ENCODE results near the gene LCN12.

LCN12 gene

GRCh38 chr9:136951541-136952320 is at the start of gene LCN12:
LCN12 (plus strand) TSS chr9:136952273; CDS start chr9:136952328, 55 bp downstream.
- no peak for DNase-seq (ENCODE audit: low read depth in 3 of 3)

DNA sequence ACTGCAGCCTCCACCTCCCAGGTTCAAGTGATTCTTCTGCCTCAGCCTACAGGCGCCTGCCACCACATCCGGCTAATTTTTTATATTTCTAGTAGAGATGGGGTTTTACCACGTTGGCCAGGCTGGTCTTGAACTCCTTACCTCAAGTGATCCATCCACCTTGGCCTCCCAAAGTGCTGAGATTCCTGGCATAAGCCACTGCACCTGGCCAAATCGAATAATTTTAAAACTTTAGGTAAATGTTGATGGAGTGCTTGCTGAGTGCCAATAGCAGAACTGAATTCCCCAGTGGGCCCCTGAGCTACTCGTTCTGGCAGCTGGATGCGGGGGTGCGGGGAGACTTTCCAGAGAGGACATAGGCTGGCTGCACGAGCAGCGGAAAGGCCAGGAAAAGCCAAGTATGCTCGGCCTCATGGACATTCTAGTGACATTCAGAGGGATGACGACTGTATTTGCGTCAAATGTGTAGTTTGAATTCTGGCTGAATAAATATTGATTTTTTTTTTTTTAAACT is 49.0 kb upstream of the LCN12 start:
- no peak for DNase-seq (ENCODE audit: low read depth in 3 of 3)

DNA sequence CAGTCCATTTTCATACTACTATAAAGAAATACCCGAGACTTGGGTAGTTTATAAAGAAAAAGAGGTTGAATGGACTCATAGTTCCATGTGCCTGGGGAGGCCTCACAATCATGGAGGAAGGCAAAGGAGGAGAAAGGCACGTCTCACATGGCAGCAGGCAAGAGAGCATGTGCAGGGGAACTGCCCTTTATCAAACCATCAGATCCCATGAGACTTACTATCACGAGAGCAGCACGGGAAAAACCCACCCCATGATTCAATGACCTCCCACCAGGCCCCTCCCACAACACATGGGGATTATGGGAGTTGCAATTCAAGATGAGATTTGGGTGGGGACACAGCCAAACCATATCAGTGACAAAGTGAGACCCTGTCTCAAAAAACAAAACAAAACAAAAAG is 45.8 kb upstream of the LCN12 start:
- no peak for DNase-seq (ENCODE audit: low read depth in 3 of 3)

DNA sequence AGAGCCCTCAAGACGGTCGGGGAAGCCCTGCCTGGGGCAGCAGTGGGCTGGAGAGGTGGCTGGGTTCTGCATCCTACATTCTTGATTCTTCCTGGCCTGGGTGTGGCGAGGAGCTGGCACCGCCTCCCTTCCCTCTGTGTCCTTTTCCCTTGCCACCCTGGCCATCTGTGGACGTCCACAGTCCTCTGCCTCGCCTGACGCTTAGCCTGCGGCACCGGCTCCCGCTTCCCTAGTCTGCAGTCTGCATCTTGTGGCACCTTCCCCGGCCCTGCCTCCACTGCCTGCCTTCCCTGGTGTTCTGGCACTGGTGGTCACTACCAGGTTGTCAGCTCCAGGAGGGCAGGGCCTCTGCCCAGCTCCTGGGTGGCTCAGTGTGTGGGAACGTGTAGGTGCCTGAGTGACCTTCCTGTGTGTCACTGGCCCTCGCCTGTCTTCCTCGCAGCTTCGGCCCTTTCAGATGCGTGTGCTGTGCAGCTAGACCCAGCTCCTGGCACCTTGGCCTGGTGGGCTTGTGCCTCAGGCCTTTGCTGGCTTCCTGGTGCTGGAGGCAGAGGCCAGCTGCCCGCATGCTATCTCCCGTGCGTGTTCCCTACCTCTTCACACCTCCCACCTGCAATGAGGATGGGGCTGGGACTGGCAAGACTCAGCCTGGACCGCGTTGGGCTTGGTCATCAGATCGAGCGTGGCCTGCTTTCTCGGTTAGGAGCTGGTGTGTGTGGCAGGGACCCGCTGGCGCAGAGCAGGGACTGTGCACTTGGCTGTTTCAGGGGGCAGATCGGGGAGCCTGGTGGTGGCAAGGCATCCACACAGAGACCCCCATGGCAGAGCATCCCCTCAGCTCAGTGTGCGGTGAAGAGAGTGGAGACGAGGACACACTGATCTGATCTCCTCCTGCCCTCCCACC is 44.8 kb upstream of the LCN12 start:
- DNase-seq (ENCODE audit: low read depth in 3 of 3): no peak

DNA sequence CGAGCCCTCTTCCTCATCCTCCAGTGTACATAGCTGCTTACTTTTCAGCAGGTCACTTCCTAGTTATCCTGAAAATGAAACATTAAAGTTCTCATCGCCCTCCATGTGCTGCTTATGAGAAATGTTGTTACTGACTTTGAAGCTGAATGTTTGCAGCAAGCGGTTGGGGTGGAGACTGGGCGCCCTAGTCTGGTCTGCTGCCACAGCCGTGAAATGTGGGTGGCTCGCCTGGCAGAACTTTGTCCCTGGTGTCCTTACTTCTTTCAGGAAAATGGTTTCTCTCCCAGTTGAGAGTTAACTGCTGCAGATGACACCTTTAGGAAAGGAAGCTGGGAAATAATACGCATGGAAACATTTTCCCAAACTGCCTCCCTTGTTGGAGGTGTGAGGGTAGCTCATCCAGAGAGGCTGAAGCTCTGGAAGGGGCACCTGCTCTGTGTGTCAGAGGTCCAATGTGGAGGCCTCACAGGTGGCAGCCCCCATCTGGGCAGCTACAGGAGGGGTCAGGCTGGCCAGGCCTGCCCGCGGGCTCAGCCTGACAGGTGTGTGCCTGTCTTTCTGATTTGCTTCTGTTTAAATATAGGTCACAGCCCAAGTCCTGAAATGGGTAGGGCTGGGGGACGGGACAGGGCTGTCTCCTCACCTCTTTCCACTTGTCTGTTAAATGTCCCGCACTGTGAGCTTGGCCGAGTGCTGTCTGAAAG is 41.7 kb upstream of the LCN12 start:
- DNase-seq (ENCODE audit: low read depth in 3 of 3): no peak

DNA sequence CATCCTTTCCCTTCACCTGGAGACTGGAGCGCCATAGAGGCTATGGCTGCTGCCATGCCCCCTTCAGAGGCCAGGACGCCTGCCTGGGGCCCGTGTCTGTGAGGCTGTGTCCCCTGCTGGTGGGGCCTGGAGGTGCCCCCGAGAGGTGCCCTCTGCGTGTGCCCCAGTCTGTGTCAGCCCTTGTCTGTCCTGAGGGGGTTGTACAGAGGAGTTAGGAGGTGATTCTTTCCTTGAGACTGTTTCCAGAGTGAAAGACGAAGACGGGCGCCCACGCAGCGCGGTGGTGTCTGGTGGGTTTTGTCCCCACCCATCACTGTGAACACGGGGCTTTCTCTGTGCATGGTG is 41.2 kb upstream of the LCN12 start:
- DNase-seq (ENCODE audit: low read depth in 3 of 3): no peak

- no peak for DNase-seq (ENCODE audit: low read depth in 3 of 3)
These were observed 38.2 kb upstream of the LCN12 start for GRCh38 chr9:136913701-136914438.

- DNase-seq (ENCODE audit: low read depth in 3 of 3): no peak
These were observed 36.3 kb upstream of the LCN12 start for GRCh38 chr9:136915632-136916329.

GRCh38 chr9:136916330-136917184 is 35.5 kb upstream of the LCN12 start:
- no peak for DNase-seq (ENCODE audit: low read depth in 3 of 3)

DNA sequence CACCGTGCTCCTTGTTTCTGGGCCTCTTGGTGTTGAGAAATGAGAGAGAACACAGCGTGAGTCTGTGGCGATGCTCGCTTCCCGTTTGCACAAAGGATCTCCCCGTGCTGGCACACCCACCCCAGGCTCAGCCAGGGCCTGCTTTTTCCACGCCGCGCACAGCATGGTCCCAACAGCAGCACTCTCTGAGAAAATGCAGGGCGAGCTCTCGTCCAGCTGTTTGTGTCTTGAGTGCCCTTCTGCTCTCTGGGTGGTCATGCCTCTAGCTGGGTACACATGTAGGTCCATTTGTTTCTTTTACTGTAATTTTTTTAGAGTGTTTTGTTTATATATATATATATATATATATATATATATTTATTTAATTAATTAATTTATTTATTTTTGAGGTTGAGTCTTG is 34.2 kb upstream of the LCN12 start:
- no peak for DNase-seq (ENCODE audit: low read depth in 3 of 3)

DNA sequence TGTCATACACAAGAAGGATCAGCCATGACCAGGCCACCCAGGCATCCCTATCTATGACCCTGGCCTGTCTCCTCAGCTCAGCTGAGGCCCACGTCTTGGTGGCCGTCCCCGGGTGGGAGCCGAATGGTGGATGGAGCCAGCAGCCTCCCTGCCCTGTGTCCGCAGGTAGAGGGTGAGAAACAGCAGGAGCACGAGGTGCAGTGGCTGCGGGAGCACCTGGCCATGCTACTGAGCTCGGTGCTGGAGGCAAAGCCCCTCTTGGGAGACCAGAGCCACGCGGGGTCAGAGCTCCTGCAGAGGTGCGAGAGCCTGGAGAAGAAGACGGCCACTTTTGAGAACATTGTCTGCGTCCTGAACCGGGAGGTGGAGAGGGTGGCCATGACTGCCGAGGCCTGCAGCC is 32.0 kb upstream of the LCN12 start:
- DNase-seq (ENCODE audit: low read depth in 3 of 3): no peak

GRCh38 chr9:136920734-136921231 is 31.3 kb upstream of the LCN12 start:
- DNase-seq (ENCODE audit: low read depth in 3 of 3): no peak

DNA sequence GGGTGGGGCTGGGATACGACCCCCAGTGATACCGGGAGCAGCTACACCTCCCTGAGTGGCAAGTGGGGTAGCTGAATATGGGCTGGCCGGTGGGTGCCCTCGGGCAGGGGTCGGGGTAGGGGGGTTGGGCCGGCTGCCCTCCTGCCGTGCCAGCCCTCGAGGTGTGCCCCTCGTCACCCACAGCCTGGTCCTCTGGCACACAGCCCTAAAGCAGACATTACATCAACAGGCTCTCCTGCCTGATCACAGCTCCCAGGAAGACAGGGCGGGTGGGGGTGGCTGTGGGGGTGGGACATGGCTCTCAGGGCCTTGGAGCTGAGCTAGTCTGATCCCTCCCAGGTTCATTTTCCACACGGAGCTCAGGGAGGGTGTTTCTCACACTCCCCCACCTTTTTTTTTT is 30.8 kb upstream of the LCN12 start:
- DNase-seq (ENCODE audit: low read depth in 3 of 3): no peak

GRCh38 chr9:136921718-136922117 is 30.4 kb upstream of the LCN12 start:
- DNase-seq (ENCODE audit: low read depth in 3 of 3): no peak

DNA sequence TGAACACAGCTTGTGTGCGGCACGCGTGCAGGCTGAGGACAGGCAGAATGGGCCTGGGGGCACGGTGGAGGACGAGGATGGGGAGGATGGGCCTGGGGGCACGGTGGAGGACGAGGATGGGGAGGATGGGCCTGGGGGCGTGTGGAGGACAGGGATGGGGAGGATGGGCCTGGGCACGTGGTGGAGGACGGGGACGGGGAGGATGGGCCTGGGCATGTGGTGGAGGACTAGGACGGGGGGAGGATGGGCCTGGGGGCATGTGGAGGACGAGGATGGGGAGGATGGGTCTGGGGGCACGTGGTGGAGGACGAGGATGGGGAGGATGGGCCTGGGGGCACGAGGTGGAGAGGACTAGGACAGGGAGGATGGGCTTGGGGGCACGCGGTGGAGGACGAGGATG is 29.5 kb upstream of the LCN12 start:
- DNase-seq (ENCODE audit: low read depth in 3 of 3): no peak

DNA sequence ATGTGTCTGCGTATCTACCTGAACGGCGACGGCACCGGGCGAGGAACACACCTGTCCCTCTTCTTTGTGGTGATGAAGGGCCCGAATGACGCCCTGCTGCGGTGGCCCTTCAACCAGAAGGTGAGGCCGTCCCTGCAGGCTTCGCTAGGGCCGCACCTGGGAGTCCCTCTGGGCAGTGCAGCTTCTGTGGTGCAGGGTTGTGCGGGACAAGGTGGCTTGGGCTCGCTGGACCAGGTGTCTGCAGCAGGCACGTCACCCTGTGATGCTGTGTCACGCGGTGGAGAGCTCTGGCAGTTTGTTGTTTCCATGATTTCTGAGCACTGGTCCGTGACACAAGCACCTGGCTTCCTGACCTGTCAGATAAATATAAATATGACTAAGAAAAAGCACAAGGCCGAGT is 28.2 kb upstream of the LCN12 start:
- DNase-seq (ENCODE audit: low read depth in 3 of 3): no peak

- DNase-seq (ENCODE audit: low read depth in 3 of 3): no peak
These were observed 26.5 kb upstream of the LCN12 start for GRCh38 chr9:136925414-136926153.

DNA sequence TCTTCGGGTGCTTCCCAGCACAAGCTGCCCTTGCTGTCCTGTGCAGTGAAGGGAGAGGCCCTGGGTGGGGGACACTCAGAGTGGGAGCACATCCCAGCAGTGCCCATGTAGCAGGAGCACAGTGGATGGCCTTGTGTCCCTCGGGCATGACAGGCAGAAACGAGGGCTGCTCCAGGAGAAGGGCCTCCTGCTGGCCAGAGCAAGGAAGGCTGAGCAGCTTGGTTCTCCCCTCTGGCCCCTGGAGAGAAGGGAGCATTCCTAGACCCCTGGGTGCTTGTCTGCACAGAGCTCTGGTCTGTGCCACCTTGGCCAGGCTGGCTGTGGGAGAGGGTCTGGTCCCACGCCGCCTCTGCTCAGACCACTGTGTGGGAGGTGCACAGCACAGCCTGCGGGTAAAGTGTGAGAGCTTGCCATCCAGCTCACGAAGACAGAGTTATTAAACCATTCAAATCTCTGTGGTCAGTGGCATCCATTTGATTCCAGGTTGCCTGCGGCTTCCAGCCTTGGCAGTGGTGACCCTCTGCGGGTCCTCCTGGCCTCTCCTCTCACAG is 25.8 kb upstream of the LCN12 start:
- DNase-seq (ENCODE audit: low read depth in 3 of 3): no peak

GRCh38 chr9:136926749-136927148 is 25.3 kb upstream of the LCN12 start:
- DNase-seq (ENCODE audit: low read depth in 3 of 3): no peak
